ENCODE data around the gene ISCA2.

Gene ISCA2

GRCh38 chr14:74490486-74490885 lies 3.1 kb upstream of the ISCA2 start:
- H3K4me3 ChIP-seq (ENCODE audit: control insufficient read depth, low read depth, low read length), result no peak overlapping the region
- no peak for TF ChIP-seq CTCF (conservative IDR thresholded peaks at IDR 0.05; ENCODE audit: control insufficient read depth, insufficient read depth, low read depth, low read length)
- no peak for DNase-seq (ENCODE audit: low read depth)

- DNase-seq (ENCODE audit: low read depth), result peak; percentile 68
- TF ChIP-seq CTCF (conservative IDR thresholded peaks at IDR 0.05; ENCODE audit: control insufficient read depth, insufficient read depth, low read depth, low read length), result peak; percentile 39
- peak overlapping the region; percentile 80 for H3K4me3 ChIP-seq (ENCODE audit: control insufficient read depth, low read depth, low read length)
Observed at GRCh38 chr14:74491956-74492775, 1.4 kb upstream of the ISCA2 start.

- peak within 1 kb of the TSS; percentile 99 for H3K4me3 ChIP-seq (ENCODE audit: control insufficient read depth, low read depth, low read length)
- TF ChIP-seq CTCF (conservative IDR thresholded peaks at IDR 0.05; ENCODE audit: control insufficient read depth, insufficient read depth, low read depth, low read length), result no peak
- DNase-seq (ENCODE audit: low read depth), result no peak
Observed at GRCh38 chr14:74492776-74493342, 706 bp upstream of the ISCA2 start, which contains the start of gene NPC2. Gene NPC2 (minus strand): TSS chr14:74493305. CDS start chr14:74493274, 31 bp downstream.

GRCh38 chr14:74495356-74495755 lies 1.8 kb downstream of the ISCA2 start:
- no peak for DNase-seq (ENCODE audit: low read depth)
- H3K4me3 ChIP-seq (ENCODE audit: control insufficient read depth, low read depth, low read length), result no peak overlapping the region
- no peak for TF ChIP-seq CTCF (conservative IDR thresholded peaks at IDR 0.05; ENCODE audit: control insufficient read depth, insufficient read depth, low read depth, low read length)

GRCh38 chr14:74500417-74501134 lies 7.0 kb downstream of the ISCA2 start:
- no peak for TF ChIP-seq CTCF (conservative IDR thresholded peaks at IDR 0.05; ENCODE audit: control insufficient read depth, insufficient read depth, low read depth, low read length)
- no peak overlapping the region for H3K4me3 ChIP-seq (ENCODE audit: control insufficient read depth, low read depth, low read length)
- DNase-seq (ENCODE audit: low read depth), result no peak

GRCh38 chr14:74501135-74501614 lies 7.6 kb downstream of the ISCA2 start:
- peak; percentile 90 for TF ChIP-seq CTCF (conservative IDR thresholded peaks at IDR 0.05; ENCODE audit: control insufficient read depth, insufficient read depth, low read depth, low read length)
- H3K4me3 ChIP-seq (ENCODE audit: control insufficient read depth, low read depth, low read length), result no peak overlapping the region
- peak; percentile 84 for DNase-seq (ENCODE audit: low read depth)

Measured in fibroblast of mammary gland (primary cell).